ENCODE measurements around the gene LYPLAL1. TPM values are rescaled to one million over a fixed set of nuclear protein-coding genes. Genes with fewer than 3 reads are reported as not detected.

Gene LYPLAL1
- total RNA-seq, 1 donor: 25.9 TPM

DNA sequence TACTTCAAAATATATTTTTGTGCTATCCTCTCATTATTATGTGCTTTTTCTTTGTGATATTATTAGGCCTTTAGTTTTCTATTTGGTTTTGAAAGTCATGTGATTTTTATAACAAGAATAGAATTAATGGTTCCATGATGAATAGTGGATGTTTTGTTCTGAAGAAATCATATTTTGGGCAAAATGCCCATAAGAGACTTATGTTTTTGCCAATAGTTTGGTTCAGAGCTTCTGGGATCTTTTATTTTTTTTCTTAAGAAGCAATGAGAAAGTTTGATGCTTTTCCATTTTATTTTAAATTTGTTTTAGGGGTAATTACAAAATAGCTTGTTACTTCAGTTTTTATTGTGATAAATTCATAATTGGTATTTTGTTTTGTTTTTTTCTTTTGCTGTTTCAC lies 49.8 kb downstream of the LYPLAL1 start:
- no peak overlapping the region for H3K4me3 ChIP-seq (ENCODE audit: low read depth, low read length)
- DNase-seq (ENCODE audit: low read depth): no peak
- no peak for TF ChIP-seq CTCF (IDR thresholded peaks at IDR 0.05; ENCODE audit: insufficient read depth, low read depth, low read length)

GRCh38 chr1:219226196-219226595 lies 52.5 kb downstream of the LYPLAL1 start:
- TF ChIP-seq CTCF (IDR thresholded peaks at IDR 0.05; ENCODE audit: insufficient read depth, low read depth, low read length): no peak
- DNase-seq (ENCODE audit: low read depth): no peak
- H3K4me3 ChIP-seq (ENCODE audit: low read depth, low read length): no peak overlapping the region

DNA sequence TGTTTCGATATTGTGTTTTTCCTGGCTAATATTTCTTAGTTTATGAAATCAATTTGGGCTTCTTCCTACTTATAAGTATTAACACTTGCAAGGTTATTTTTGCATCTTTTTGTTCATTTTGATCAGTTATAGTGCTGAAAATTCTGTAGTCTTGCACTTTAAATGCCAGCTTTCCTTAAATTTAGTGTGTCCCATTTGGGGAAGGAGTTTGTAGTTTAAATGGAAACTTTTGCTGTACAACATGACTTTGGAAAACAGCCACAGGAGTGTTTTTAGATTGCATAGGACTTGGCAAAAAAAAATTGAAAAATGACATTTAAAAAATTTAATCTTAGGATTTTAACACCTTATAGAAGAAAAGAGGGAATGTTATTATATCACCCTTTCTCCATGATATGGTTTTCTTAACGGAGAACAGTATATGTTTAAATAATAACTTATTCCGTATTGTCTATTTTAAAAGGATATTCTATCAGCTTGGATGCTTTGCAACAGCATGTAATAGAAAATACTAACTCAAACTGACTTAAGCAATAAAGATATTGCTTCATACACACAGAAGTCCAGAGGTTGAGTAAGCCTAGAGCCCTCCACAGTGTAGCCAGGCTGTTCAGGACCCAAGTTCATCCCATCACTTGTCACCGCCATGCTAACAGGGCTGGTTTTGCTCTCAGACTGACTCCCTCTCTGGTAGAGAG lies 53.8 kb downstream of the LYPLAL1 start:
- DNase-seq (ENCODE audit: low read depth): peak; percentile 13
- no peak for TF ChIP-seq CTCF (IDR thresholded peaks at IDR 0.05; ENCODE audit: insufficient read depth, low read depth, low read length)
- H3K4me3 ChIP-seq (ENCODE audit: low read depth, low read length): no peak overlapping the region

- DNase-seq (ENCODE audit: low read depth): no peak
- no peak for TF ChIP-seq CTCF (IDR thresholded peaks at IDR 0.05; ENCODE audit: insufficient read depth, low read depth, low read length)
- no peak overlapping the region for H3K4me3 ChIP-seq (ENCODE audit: low read depth, low read length)
These were observed 54.4 kb downstream of the LYPLAL1 start for GRCh38 chr1:219228058-219228419.

DNA sequence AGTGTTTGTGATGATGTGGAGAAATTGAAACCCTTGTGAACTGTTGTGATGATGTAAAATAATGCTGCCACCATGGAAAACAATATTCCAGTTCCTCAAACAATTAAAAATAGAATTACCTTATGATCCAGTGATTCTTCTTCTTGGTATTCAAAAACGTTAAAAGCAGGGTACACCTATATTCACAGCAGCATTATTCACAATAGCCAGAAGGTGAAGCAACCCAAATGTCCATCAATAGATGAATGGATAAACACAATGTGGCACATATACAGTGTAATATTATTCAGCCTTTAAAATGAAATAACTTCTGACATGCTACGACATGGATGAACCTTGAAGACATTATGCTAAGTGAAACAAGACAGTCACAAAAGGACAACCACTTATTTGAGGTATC lies 59.2 kb downstream of the LYPLAL1 start:
- no peak overlapping the region for H3K4me3 ChIP-seq (ENCODE audit: low read depth, low read length)
- no peak for TF ChIP-seq CTCF (IDR thresholded peaks at IDR 0.05; ENCODE audit: insufficient read depth, low read depth, low read length)
- DNase-seq (ENCODE audit: low read depth): no peak

GRCh38 chr1:219235903-219236481 lies 62.3 kb downstream of the LYPLAL1 start:
- no peak for TF ChIP-seq CTCF (IDR thresholded peaks at IDR 0.05; ENCODE audit: insufficient read depth, low read depth, low read length)
- no peak for DNase-seq (ENCODE audit: low read depth)
- H3K4me3 ChIP-seq (ENCODE audit: low read depth, low read length): no peak overlapping the region

Data from fibroblast of villous mesenchyme (primary cell).